GM23338 (cell line): Measurements from ENCODE around the gene TMEM92. TPM values are rescaled to one million over a fixed set of nuclear protein-coding genes. Genes with fewer than 3 reads are reported as not detected.

Experiments
- ATAC-seq: fragments of 200-7000 bp; cut with Tn5 transposase; 3 replicates; pipeline ENCODE4 v1.9.1; 2020
- DNase-seq: peaks from one replicate; pipeline ENCODE4 v3.0.0-alpha.2; 2015; ENCODE audit warnings: low spot score
- H2AFZ ChIP-seq: fragments of 200-600 bp; sonication (generic); 2 replicates; pipeline ENCODE4 v1.8.0; 2016; ENCODE audit warnings: antibody characterized with exemption, mild to moderate bottlenecking, moderate library complexity
- H3F3A ChIP-seq: fragments of 200-600 bp; sonication (generic); replicated peaks from 2 replicates; pipeline ENCODE4 v1.8.0; 2017; ENCODE audit warnings: antibody characterized with exemption, mixed run types, low read depth
- H3K27ac ChIP-seq: fragments of 200-600 bp; sonication (generic); 2 replicates; pipeline ENCODE4 v1.6.1; 2016; ENCODE audit warnings: low read depth
- H3K27me3 ChIP-seq: fragments of 200-600 bp; sonication (generic); 2 replicates; pipeline ENCODE4 v1.8.0; 2016; ENCODE audit warnings: mild to moderate bottlenecking, mixed run types, moderate library complexity; ENCODE audit not compliant: insufficient read depth
- H3K36me3 ChIP-seq: fragments of 200-600 bp; sonication (generic); 2 replicates; pipeline ENCODE4 v1.8.0; 2016; ENCODE audit warnings: mild to moderate bottlenecking; ENCODE audit not compliant: insufficient read depth
- H3K4me1 ChIP-seq: fragments of 200-600 bp; sonication (generic); 2 replicates; pipeline ENCODE4 v1.8.0; 2016; ENCODE audit warnings: mild to moderate bottlenecking, moderate library complexity; ENCODE audit not compliant: insufficient read depth
- H3K4me2 ChIP-seq: fragments of 200-600 bp; sonication (generic); 2 replicates; pipeline ENCODE4 v1.7.1; 2017; ENCODE audit warnings: mixed run types
- H3K4me3 ChIP-seq: fragments of 200-600 bp; sonication (generic); 2 replicates; pipeline ENCODE4 v1.6.1; 2016; ENCODE audit warnings: mixed run types
- H3K79me2 ChIP-seq: fragments of 200-600 bp; sonication (generic); replicated peaks from 2 replicates; pipeline ENCODE4 v1.8.0; 2017; ENCODE audit warnings: mild to moderate bottlenecking; ENCODE audit not compliant: insufficient read depth
- H3K9me2 ChIP-seq: fragments of 200-600 bp; sonication (generic); 2 replicates; pipeline ENCODE4 v1.8.0; 2017; ENCODE audit not compliant: insufficient read depth
- H4K20me1 ChIP-seq: fragments of 200-600 bp; sonication (generic); replicated peaks from 2 replicates; pipeline ENCODE4 v1.8.0; 2017; ENCODE audit warnings: mild to moderate bottlenecking; ENCODE audit not compliant: insufficient read depth
- H3K27ac Mint-ChIP-seq: 2 replicates; pipeline ENCODE4 v1.8.0; 2020; ENCODE audit warnings: inconsistent platforms, mild to moderate bottlenecking, moderate library complexity, mixed read lengths
- H3K27me3 Mint-ChIP-seq: 3 replicates; pipeline ENCODE4 v1.8.0; 2022; ENCODE audit warnings: low read depth, mild to moderate bottlenecking, moderate library complexity, mixed read lengths, inconsistent platforms; ENCODE audit not compliant: insufficient read depth, poor library complexity
- H3K36me3 Mint-ChIP-seq: 3 replicates; pipeline ENCODE4 v1.8.0; 2021; ENCODE audit warnings: low read depth, mild to moderate bottlenecking, inconsistent platforms, moderate library complexity, mixed read lengths
- H3K4me1 Mint-ChIP-seq: 3 replicates; pipeline ENCODE4 v1.8.0; 2020; ENCODE audit warnings: mild to moderate bottlenecking, inconsistent platforms, mixed read lengths
- H3K4me3 Mint-ChIP-seq: 3 replicates; pipeline ENCODE4 v1.8.0; 2021; ENCODE audit warnings: moderate library complexity, mild to moderate bottlenecking, inconsistent platforms, mixed read lengths
- H3K9me3 Mint-ChIP-seq: 3 replicates; pipeline ENCODE4 v1.8.0; 2020; ENCODE audit warnings: moderate library complexity, mild to moderate bottlenecking, inconsistent platforms, mixed read lengths
- CREB1 ChIP-seq: fragments of 250-450 bp; sonication (Bioruptor Pico); IDR thresholded peaks from 2 replicates; pipeline ENCODE4 v1.5.0; 2020; ENCODE audit warnings: low read depth, mild to moderate bottlenecking, moderate library complexity
- CTCF ChIP-seq, 2 experiments: fragments of 200-600 bp in 1 of 2; sonication (generic) in 1 of 2; conservative IDR thresholded peaks; 2 replicates each; pipeline versions ENCODE4 v1.5.1 to v1.6.1; 2016 to 2017; ENCODE audit warnings: antibody characterized with exemption in 2 of 2, low read depth in 2 of 2, mild to moderate bottlenecking in 2 of 2, moderate library complexity in 1 of 2
- EZH2 ChIP-seq: fragments of 200-600 bp; sonication (generic); IDR thresholded peaks from one replicate; pipeline ENCODE4 v1.8.0; 2017; ENCODE audit warnings: antibody characterized with exemption, mild to moderate bottlenecking, low read depth; ENCODE audit not compliant: unreplicated experiment
- EZH2phosphoT487 ChIP-seq: fragments of 200-600 bp; sonication (generic); IDR thresholded peaks from one replicate; pipeline ENCODE4 v1.8.1; 2018; ENCODE audit warnings: antibody characterized with exemption; ENCODE audit not compliant: unreplicated experiment
- JUNB ChIP-seq: IDR thresholded peaks from one replicate; pipeline ENCODE4 v1.6.1; 2016; ENCODE audit warnings: antibody characterized with exemption; ENCODE audit not compliant: unreplicated experiment
- POLR2AphosphoS5 ChIP-seq: IDR thresholded peaks from 2 replicates; pipeline ENCODE4 v1.6.1; 2016; ENCODE audit warnings: antibody characterized with exemption, low read depth
- REST ChIP-seq: IDR thresholded peaks from one replicate; pipeline ENCODE4 v1.6.1; 2018; ENCODE audit warnings: antibody characterized with exemption; ENCODE audit not compliant: unreplicated experiment
- STAT1 ChIP-seq: IDR thresholded peaks from one replicate; pipeline ENCODE4 v1.6.1; 2016; ENCODE audit warnings: antibody characterized with exemption; ENCODE audit not compliant: unreplicated experiment
- ZNF114 ChIP-seq: fragments of 250-450 bp; sonication (Bioruptor Pico); IDR thresholded peaks from 2 replicates; pipeline ENCODE4 v1.5.0; 2020; ENCODE audit warnings: mild to moderate bottlenecking, moderate library complexity
- ZNF331 ChIP-seq: fragments of 250-450 bp; sonication (Bioruptor Pico); IDR thresholded peaks from 2 replicates; pipeline ENCODE4 v1.5.0; 2020; ENCODE audit warnings: low read depth, mild to moderate bottlenecking, moderate library complexity
- ZNF462 ChIP-seq: fragments of 250-450 bp; sonication (Bioruptor Pico); IDR thresholded peaks from 2 replicates; pipeline ENCODE4 v1.5.0; 2020; ENCODE audit warnings: mild to moderate bottlenecking, moderate library complexity
- polyA plus RNA-seq: library from polyadenylated mRNA; unstranded; fragments of >200 nt; fragmentation: Nextera tagmentation; extraction: Ambion mirVana; gene quantifications from 2 replicates; pipeline ENCODE4 v1.2.1, GENCODE V29; 2016
- total RNA-seq: library from RNA; depleted of rRNA; stranded (reverse); fragments of >200 nt; shearing (Covaris generic); gene quantifications from 2 replicates; pipeline ENCODE4 v1.2.3, GENCODE V29; 2014

Gene TMEM92
- total and polyA plus RNA-seq, 2 experiments from 2014 or later = 9.7 to 18.4 TPM

- H3K4me1 Mint-ChIP-seq = peaks cover 3% of the 10 kb centered on the region; the same call in 2 of the 3 replicates
- H3K27ac ChIP-seq = no peak overlapping the region
- H3K79me2 ChIP-seq = no peaks in the 10 kb centered on the region
Observed at GRCh38 chr17:50256826-50257618, 17.2 kb upstream of the TMEM92 start.

More at GRCh38 chr17:50256826-50257618, 17.2 kb upstream of the TMEM92 start:
- no peaks in the 10 kb centered on the region for H3K9me3 Mint-ChIP-seq
- H3K36me3 ChIP-seq = no peaks in the 10 kb centered on the region
- no peak overlapping the region for H3K4me2 ChIP-seq
- TF ChIP-seq EZH2 (no peak), CTCF (conservative IDR thresholded peaks at IDR 0.05; ENCODE audit: low read depth in 2 of 2) (no peak), EZH2phosphoT487 (no peak), JUNB (no peak), ZNF331 (CRISPR knock-in tag) (no peak), ZNF114 (CRISPR knock-in tag) (no peak), REST (no peak), POLR2AphosphoS5 (no peak), CREB1 (CRISPR knock-in tag) (no peak), STAT1 (no peak), ZNF462 (no peak)
- no peak overlapping the region for H3K4me3 Mint-ChIP-seq
- no peak overlapping the region for H3K4me3 ChIP-seq
- H4K20me1 ChIP-seq = no peaks in the 10 kb centered on the region
- no peaks in the 10 kb centered on the region for H3K9me2 ChIP-seq
- H3K27ac Mint-ChIP-seq = no peak overlapping the region
- no peak for ATAC-seq
- no peaks in the 10 kb centered on the region for H3K27me3 ChIP-seq
- no peaks in the 10 kb centered on the region for H3F3A ChIP-seq
- peaks cover 17% of the 10 kb centered on the region for H3K27me3 Mint-ChIP-seq
- no peaks in the 10 kb centered on the region; the same call in 1 of the 2 replicates for H3K4me1 ChIP-seq
- DNase-seq = no peak
- no peak overlapping the region for H2AFZ ChIP-seq
- H3K36me3 Mint-ChIP-seq = no peaks in the 10 kb centered on the region
